Measurements from ENCODE around the gene LRRC4C.

The LRRC4C gene

GRCh38 chr11:41413843-41414242 lies 45.6 kb downstream of the LRRC4C start:
- no peak for DNase-seq

DNA sequence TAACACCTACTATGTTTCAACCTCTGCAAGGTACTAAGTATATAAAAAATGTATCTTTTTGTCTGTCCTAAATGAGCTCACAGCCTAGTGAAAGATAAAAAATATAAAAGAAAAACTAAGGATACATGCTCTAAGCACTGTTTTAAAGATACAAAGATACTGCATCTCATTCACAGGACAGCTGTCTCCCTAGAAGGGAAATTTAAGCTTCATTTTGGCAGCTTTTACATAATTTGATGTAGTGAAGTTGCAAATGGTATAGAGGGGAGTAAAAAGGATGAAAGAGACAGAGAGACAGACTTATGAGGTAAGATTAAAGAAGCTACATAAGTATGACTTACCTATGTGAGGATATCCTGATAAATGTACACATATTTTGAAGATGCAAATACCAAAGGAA lies 53.6 kb downstream of the LRRC4C start:
- no peak for DNase-seq

DNA sequence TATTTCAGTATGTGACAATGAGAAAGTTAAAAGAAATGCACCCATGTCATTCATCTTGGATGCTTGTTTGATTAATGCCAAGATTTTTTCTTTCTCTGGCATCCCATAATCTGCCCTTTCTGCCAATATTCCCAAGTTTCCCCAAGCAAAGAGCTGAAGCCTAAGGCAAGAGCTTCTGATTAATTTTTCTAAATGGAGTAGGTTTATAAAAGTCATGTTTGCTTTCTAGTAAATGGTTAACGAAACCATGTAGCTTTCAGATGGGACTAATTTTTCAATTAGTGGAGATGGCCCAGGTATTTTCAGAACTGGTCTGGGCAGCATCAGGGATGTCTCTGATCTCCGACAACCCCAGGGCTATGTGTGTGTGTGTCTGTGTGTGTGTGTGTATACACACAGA lies 55.3 kb downstream of the LRRC4C start:
- no peak for DNase-seq

GRCh38 chr11:41403458-41403857 lies 56.0 kb downstream of the LRRC4C start:
- no peak for DNase-seq

GRCh38 chr11:41400819-41401382 lies 58.6 kb downstream of the LRRC4C start:
- no peak for DNase-seq

DNA sequence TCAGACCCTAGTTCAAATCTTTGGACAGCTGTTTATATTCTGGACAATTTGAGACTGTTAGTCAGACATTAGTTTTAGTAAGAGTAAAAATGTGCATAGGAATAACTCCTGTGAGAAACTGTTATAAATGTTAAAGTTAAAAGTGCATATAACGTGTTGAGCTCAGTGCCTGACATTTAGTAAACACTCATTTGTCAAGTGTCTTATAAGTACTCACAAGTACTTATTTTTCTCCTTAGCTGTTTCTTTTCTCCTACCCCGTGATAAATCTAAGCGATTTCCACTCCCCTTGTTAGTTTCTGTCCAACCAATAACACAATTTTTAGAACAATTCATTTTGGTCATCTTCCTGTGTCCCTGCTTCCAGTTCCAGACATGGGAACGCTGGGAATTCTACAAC lies 59.3 kb downstream of the LRRC4C start:
- no peak for DNase-seq

DNA sequence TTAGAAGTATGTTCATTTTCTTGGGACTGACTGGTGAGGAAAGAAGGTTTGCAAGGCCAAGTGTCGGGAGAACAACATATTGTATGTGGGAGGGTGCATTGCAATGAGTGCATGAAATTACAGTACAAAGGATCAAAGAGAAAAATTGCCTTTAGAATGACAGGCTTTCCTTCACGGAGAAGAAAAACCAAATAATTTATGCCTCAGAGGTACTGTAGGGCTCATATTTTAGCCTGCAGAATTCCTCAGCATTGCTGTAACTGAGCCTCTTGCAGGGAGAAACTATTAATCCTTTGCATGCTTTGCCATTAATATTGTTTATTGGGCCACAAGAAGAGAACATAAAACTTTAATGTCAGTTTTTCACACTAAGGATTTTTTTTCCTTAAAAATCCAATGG lies 60.1 kb downstream of the LRRC4C start:
- DNase-seq: no peak

DNA sequence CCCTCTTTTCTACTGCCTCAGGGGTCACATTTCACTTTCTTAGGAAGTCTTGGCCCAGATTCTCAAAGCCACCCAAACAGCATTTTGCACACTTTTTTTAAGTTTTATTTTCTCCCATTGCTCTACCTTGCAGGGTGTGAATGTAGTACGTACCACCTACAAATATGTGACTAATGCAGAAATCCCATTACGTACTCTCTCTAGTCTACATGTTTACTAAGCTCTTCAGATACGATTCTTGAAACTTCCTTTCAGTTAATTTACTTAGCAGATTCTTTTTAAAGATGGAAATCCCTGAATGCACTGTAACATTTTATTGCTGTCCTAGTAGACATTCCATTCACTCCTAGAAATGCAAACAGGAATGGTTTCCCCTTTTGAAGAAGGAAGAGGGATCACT lies 61.3 kb downstream of the LRRC4C start:
- DNase-seq: no peak

- DNase-seq: no peak
Observed at GRCh38 chr11:41394521-41395195, 64.8 kb downstream of the LRRC4C start.

GRCh38 chr11:41392596-41392995 lies 66.9 kb downstream of the LRRC4C start:
- DNase-seq: no peak

DNA sequence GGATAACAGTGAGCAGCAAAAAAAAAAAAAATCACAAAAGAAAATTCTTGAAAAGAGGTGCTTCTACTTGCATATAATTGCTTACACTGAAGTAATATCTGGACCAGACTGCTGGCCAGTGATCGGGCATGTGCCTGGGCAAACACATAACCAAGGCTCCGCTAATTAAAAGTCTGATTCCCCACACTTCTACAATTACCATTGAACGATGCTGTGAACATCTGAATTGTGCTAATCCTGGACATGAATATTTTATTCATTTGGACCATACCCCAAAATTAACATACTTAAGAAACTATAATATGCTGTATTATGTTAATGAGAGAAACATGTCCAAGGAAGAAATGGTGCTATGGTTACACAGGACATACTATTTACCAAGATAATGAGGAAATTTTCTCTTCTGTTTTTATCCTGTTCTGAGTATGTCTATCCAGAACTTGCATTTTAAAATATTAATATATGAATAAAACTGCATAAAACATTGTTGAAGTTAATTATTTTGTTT lies 69.8 kb downstream of the LRRC4C start:
- DNase-seq: no peak

GRCh38 chr11:41384329-41384728 lies 75.1 kb downstream of the LRRC4C start:
- DNase-seq: no peak

DNA sequence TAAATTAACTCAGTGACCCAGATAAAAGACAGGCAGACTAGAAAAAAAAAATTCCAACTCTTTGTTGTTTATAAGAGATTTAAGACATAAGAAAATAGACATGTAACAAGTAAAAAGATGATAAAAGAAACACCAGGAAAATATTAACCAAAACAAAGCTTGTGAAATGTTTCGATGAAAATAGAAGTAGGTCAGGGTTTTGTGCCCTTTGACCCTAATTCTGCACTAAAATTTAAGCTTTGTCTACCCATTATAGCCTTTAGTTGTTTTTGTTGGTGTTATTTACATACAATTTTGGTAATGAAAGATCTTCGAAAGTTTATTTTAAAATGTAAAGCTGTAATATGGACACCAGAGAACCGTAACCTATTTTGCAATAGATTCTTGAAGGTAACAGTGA lies 75.7 kb downstream of the LRRC4C start:
- DNase-seq: no peak

DNA sequence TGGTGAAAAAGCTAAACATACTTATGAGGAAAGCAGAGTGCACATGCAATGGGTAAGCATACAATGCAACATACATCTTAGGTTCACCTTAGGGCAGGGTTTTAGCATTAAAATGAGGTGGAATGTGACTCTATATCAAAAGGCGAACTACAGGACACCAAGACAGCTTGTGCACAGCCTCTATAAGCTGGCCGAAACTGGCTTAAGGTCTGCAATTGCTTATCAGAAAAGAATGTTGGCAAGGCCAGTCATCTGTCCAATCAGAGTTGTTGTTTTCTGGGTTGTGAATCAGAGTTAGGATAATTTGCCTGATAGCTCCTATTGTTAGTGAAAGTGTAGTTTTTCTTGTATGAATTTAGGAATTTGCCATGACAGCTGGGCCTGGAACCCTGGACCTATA lies 76.5 kb downstream of the LRRC4C start:
- DNase-seq: no peak

- DNase-seq: no peak
Observed at GRCh38 chr11:41379084-41379483, 80.4 kb downstream of the LRRC4C start.

DNA sequence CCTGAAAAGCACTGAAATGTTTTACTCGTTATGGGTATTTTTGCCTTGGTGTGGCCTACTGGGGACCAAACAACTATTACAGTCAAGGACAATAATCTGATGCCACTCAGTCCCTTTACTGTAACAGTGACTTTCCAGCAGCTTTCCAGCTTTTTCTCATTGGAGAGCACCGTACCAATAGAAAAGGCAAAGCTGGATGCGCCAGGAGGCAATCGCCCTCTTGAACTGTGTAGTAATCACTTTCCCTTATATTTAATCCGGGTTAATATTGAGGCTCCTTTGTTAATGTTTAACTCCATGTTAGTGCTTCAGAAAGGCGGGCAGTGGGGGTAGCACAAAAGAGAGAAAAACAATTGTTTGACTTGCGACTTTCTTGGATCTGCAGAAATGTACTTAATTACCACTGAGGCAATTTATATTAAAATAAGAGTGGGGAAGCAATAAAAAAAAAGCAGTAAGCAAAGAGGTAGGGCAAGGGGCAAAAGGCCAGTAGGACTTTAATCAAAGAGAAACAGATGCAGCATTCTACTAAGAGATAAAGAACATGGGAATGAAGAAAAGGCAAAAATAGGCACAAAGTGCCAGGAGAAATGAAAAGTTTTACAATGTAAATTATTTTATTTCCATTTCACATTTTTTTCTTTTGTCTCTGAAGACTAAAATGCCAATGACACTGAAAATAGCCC lies 81.6 kb downstream of the LRRC4C start:
- no peak for DNase-seq

- no peak for DNase-seq
Observed at GRCh38 chr11:41351825-41352224, 107.6 kb downstream of the LRRC4C start.

DNA sequence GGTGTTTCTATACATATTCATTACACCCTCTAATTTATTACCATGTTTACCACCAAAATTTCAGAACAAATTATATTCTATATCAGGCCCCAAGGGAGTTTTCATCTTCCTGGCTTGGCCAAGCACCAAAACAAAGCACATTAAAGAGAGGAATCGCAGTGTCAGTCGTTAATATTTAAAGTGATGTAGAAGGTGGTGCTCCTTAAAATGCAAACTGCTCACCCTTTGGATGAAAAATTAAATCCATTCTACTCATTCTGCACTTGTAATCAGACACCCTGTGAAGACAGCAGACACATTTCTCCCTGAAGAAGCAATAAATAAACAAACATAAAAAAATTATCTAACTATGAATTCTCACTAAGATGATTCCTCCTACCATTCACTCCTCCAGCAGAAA lies 113.4 kb downstream of the LRRC4C start:
- no peak for DNase-seq

GRCh38 chr11:41334007-41334933 lies 125.2 kb downstream of the LRRC4C start:
- no peak for DNase-seq

DNA sequence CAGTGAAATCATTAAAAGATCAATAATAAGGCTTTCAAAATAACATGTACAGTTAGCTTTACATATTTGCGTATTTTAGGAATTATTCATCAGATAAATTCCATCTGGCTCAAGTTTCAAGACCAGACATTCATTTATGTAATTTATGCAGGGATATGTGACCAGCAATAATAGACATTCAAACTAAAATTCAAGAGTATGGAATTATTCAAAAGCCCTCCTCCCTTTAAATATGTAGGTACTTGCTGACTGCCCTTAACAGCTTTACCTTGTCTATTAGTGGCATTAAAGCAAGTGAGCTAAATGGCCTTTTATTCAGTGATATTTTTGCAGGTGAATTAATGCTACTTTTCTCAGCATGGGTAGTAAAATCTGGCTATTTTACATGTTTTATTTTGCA lies 126.1 kb downstream of the LRRC4C start:
- no peak for DNase-seq

DNA sequence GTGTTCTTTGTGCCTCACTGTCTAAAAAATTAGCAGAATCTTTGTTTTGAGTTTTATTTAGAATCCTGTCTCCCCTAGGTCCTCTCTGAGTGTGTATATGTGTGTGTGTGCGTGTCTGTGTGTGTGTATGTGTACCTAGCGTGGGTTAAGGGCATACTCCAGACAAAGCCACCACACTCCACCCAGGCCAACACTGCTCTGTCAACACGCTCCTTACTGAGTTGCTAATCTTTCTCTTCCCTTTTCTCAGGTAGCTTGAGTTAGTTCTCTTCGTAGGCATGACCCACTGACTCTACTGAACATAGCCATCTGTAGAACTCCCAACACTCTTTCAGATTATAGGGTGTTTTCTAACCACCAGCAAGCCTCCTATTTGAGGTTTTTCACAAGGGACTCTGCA lies 131.1 kb downstream of the LRRC4C start:
- no peak for DNase-seq

DNA sequence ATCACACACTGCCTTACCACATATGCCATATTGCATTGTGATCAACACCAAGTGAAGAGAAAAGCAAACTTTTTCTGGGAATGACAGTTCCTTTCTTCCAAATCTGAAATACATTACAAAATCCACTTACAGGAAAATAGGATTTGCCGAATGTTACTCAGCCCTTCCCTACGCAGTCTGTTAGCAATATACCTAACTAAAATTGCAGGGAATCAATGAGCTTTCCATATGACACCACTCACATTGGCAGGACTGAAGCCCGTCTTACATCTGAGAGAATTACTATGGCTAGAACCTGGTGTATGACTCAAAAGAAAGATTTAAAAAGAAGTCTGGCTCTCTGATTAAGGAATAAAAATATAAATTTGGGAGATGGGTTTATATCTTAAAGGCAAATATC lies 136.0 kb downstream of the LRRC4C start:
- DNase-seq: no peak

- no peak for DNase-seq
Observed at GRCh38 chr11:41320653-41321052, 138.8 kb downstream of the LRRC4C start.
